Measurements from ENCODE around the gene CREBBP.

DNA sequence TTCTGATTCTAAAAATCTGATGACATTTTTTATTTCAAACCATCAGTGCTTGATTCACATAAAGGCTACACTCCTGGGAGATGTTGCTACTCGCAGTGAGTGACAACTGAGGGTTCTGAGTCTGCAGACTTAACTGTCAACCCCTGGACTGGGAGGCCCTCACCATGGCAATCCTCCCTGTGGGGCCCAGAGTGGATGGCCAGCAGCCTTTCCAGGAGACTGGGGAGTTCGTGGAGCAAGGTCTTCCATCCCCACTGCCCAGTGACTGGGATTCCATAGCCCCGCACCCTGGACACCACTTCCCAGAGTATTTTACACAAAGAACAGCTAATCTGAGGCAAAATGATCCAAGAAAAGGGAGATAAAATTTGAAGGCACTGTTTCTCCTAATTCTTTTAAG lies 59.3 kb downstream of the CREBBP start:
- TF ChIP-seq, protein P1, sequence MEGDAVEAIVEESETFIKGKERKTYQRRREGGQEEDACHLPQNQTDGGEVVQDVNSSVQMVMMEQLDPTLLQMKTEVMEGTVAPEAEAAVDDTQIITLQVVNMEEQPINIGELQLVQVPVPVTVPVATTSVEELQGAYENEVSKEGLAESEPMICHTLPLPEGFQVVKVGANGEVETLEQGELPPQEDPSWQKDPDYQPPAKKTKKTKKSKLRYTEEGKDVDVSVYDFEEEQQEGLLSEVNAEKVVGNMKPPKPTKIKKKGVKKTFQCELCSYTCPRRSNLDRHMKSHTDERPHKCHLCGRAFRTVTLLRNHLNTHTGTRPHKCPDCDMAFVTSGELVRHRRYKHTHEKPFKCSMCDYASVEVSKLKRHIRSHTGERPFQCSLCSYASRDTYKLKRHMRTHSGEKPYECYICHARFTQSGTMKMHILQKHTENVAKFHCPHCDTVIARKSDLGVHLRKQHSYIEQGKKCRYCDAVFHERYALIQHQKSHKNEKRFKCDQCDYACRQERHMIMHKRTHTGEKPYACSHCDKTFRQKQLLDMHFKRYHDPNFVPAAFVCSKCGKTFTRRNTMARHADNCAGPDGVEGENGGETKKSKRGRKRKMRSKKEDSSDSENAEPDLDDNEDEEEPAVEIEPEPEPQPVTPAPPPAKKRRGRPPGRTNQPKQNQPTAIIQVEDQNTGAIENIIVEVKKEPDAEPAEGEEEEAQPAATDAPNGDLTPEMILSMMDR (IDR thresholded peaks at IDR 0.05) = no peak
- no peak for TF ChIP-seq POLR2AphosphoS5 (IDR thresholded peaks at IDR 0.05)
